ENCODE measurements around the gene RREB1.

- TF ChIP-seq, protein P1, sequence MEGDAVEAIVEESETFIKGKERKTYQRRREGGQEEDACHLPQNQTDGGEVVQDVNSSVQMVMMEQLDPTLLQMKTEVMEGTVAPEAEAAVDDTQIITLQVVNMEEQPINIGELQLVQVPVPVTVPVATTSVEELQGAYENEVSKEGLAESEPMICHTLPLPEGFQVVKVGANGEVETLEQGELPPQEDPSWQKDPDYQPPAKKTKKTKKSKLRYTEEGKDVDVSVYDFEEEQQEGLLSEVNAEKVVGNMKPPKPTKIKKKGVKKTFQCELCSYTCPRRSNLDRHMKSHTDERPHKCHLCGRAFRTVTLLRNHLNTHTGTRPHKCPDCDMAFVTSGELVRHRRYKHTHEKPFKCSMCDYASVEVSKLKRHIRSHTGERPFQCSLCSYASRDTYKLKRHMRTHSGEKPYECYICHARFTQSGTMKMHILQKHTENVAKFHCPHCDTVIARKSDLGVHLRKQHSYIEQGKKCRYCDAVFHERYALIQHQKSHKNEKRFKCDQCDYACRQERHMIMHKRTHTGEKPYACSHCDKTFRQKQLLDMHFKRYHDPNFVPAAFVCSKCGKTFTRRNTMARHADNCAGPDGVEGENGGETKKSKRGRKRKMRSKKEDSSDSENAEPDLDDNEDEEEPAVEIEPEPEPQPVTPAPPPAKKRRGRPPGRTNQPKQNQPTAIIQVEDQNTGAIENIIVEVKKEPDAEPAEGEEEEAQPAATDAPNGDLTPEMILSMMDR (conservative IDR thresholded peaks at IDR 0.05; ENCODE audit: low read depth, low read length): no peak
- no peak for TF ChIP-seq EZH2 (IDR thresholded peaks at IDR 0.05; ENCODE audit: borderline replicate concordance, low read depth, low read length, poor library complexity, severe bottlenecking)
These were observed 162.8 kb downstream of the RREB1 start for GRCh38 chr6:7270320-7271204.
